Keratinocyte (primary cell): ENCODE results near the gene TAB2.
"Not testable (repeated sequence)": the region's sequence is repeated elsewhere in the genome, so short reads cannot be mapped to it uniquely, and the experiment has no call there.

ENCODE experiments used
- CTCF ChIP-seq, 3 experiments: IDR thresholded peaks in 1 of 3; conservative IDR thresholded peaks in 1 of 3; optimal IDR thresholded peaks in 1 of 3; 2 replicates in 2 of 3; 3 replicates in 1 of 3; pipeline versions ENCODE3 to v1.5.1; 2011; ENCODE audit warnings: low read length in 3 of 3, mild to moderate bottlenecking in 3 of 3, moderate library complexity in 2 of 3, control low read depth in 1 of 3, inconsistent platforms in 1 of 3; ENCODE audit not compliant: insufficient read depth in 2 of 3; ENCODE audit errors: extremely low read depth in 1 of 3
- EZH2 ChIP-seq: IDR thresholded peaks from one replicate; pipeline ENCODE4 v1.6.1; 2012; ENCODE audit warnings: inconsistent platforms, mild to moderate bottlenecking, low read length, moderate library complexity

- TF ChIP-seq CTCF (optimal IDR thresholded peaks at IDR 0.05 in 1 of 3, IDR thresholded peaks at IDR 0.05 in 1 of 3, conservative IDR thresholded peaks at IDR 0.05 in 1 of 3; ENCODE audit: extremely low read depth in 1 of 3, insufficient read depth in 2 of 3, low read length in 3 of 3); EZH2: not testable (repeated sequence)
Observed at GRCh38 chr6:149444360-149445094, 127.0 kb downstream of the TAB2 start.
